HG03135 (cell line): ENCODE data around the gene PRKG2.
"Not testable (repeated sequence)": the region's sequence is repeated elsewhere in the genome, so short reads cannot be mapped to it uniquely, and the experiment has no call there.

Source experiments
- ATAC-seq: cut with Tn5 transposase; IDR thresholded peaks from one replicate; pipeline ENCODE4 v1.9.1; 2021; ENCODE audit warnings: mild to moderate bottlenecking, moderate library complexity; ENCODE audit not compliant: unreplicated experiment

PRKG2 gene

GRCh38 chr4:81214881-81215868 is at the start of gene PRKG2:
Gene PRKG2 (minus strand): TSS chr4:81215222. CDS start chr4:81205047, 10,175 bp downstream.
- no peak for ATAC-seq

GRCh38 chr4:81260443-81261101 is 45.5 kb upstream of the PRKG2 start:
- ATAC-seq: no peak

GRCh38 chr4:81258841-81259550 is 44.0 kb upstream of the PRKG2 start:
- no peak for ATAC-seq

GRCh38 chr4:81257816-81258215 is 42.8 kb upstream of the PRKG2 start:
- no peak for ATAC-seq

- no peak for ATAC-seq
These were observed 42.0 kb upstream of the PRKG2 start for GRCh38 chr4:81257021-81257420.

- ATAC-seq: no peak
These were observed 41.3 kb upstream of the PRKG2 start for GRCh38 chr4:81256059-81256970.

- no peak for ATAC-seq
These were observed 40.5 kb upstream of the PRKG2 start for GRCh38 chr4:81255524-81255923.

GRCh38 chr4:81250430-81250829 is 35.4 kb upstream of the PRKG2 start:
- no peak for ATAC-seq

GRCh38 chr4:81245218-81246009 is 30.4 kb upstream of the PRKG2 start:
- no peak for ATAC-seq

GRCh38 chr4:81237791-81238190 is 22.8 kb upstream of the PRKG2 start:
- ATAC-seq: no peak

GRCh38 chr4:81235982-81236749 is 21.1 kb upstream of the PRKG2 start:
- ATAC-seq: no peak

- no peak for ATAC-seq
These were observed 12.9 kb upstream of the PRKG2 start for GRCh38 chr4:81227968-81228367.

GRCh38 chr4:81227138-81227537 is 12.1 kb upstream of the PRKG2 start:
- no peak for ATAC-seq

- ATAC-seq: no peak
These were observed 10.2 kb upstream of the PRKG2 start for GRCh38 chr4:81225252-81225651.

GRCh38 chr4:81222082-81222472 is 7.1 kb upstream of the PRKG2 start:
- not testable (repeated sequence) for ATAC-seq

- ATAC-seq: no peak
These were observed 6.5 kb upstream of the PRKG2 start for GRCh38 chr4:81221303-81222081.

GRCh38 chr4:81220271-81220670 is 5.2 kb upstream of the PRKG2 start:
- no peak for ATAC-seq

GRCh38 chr4:81218206-81218605 is 3.2 kb upstream of the PRKG2 start:
- no peak for ATAC-seq
